ENCODE measurements around the gene RALGDS.
"Not testable (repeated sequence)": the region's sequence is repeated elsewhere in the genome, so short reads cannot be mapped to it uniquely, and the experiment has no call there.

Gene RALGDS

GRCh38 chr9:133106511-133107244 is 14.4 kb downstream of the RALGDS start:
- DNase-seq (ENCODE audit: low read depth), result no peak

GRCh38 chr9:133105461-133105770 is 15.6 kb downstream of the RALGDS start:
- no peak for DNase-seq (ENCODE audit: low read depth)

- no peak for DNase-seq (ENCODE audit: low read depth)
These were observed 16.2 kb downstream of the RALGDS start for GRCh38 chr9:133104718-133105460.

GRCh38 chr9:133103987-133104505 is 17.0 kb downstream of the RALGDS start:
- DNase-seq (ENCODE audit: low read depth), result no peak

- no peak for DNase-seq (ENCODE audit: low read depth)
These were observed 17.7 kb downstream of the RALGDS start for GRCh38 chr9:133103183-133103986.

GRCh38 chr9:133102190-133103021 is 18.6 kb downstream of the RALGDS start:
- no peak for DNase-seq (ENCODE audit: low read depth)

- DNase-seq (ENCODE audit: low read depth), result no peak
These were observed 19.5 kb downstream of the RALGDS start for GRCh38 chr9:133101356-133102189.

- DNase-seq (ENCODE audit: low read depth), result no peak
These were observed 20.3 kb downstream of the RALGDS start for GRCh38 chr9:133100506-133101355.

GRCh38 chr9:133099726-133100505 is 21.1 kb downstream of the RALGDS start:
- DNase-seq (ENCODE audit: low read depth), result no peak

GRCh38 chr9:133098871-133099270 is 22.2 kb downstream of the RALGDS start:
- no peak for DNase-seq (ENCODE audit: low read depth)

- DNase-seq (ENCODE audit: low read depth), result no peak
These were observed 22.8 kb downstream of the RALGDS start for GRCh38 chr9:133098104-133098754.

- no peak for DNase-seq (ENCODE audit: low read depth)
These were observed 26.1 kb downstream of the RALGDS start for GRCh38 chr9:133094842-133095393.

GRCh38 chr9:133094351-133094750 is 26.7 kb downstream of the RALGDS start:
- DNase-seq (ENCODE audit: low read depth), result not testable (repeated sequence)

GRCh38 chr9:133090752-133091385 is 30.2 kb downstream of the RALGDS start:
- no peak for DNase-seq (ENCODE audit: low read depth)

- DNase-seq (ENCODE audit: low read depth), result no peak
These were observed 30.9 kb downstream of the RALGDS start for GRCh38 chr9:133090187-133090586.

- DNase-seq (ENCODE audit: low read depth), result no peak
These were observed 31.8 kb downstream of the RALGDS start for GRCh38 chr9:133089271-133089671.

GRCh38 chr9:133088756-133089155 is 32.3 kb downstream of the RALGDS start:
- no peak for DNase-seq (ENCODE audit: low read depth)

Measured in stromal cell of bone marrow (primary cell).